PC-3 (cell line): ENCODE results near the gene TMEFF2. TPM values are rescaled to one million over a fixed set of nuclear protein-coding genes. Genes with fewer than 3 reads are reported as not detected.

Experiments
- ATAC-seq: fragments of 200-7000 bp; cut with Tn5 transposase; 2 replicates; pipeline ENCODE4 v1.9.1; 2020; ENCODE audit warnings: mild to moderate bottlenecking, moderate library complexity
- BruUV-seq: library from RNA; stranded (reverse); fragments of 400-500 nt; replicated peaks from 2 replicates; lab custom pipeline; 2021; lab: Mats Ljungman, UMichigan
- CTCF ChIA-PET: fragments of 300-600 bp; sonication (Branson Sonifier 250); formaldehyde crosslinking; loops from one replicate; lab custom pipeline; 2022; ENCODE audit warnings: antibody characterized with exemption; lab: Charles Lee
- POLR2A ChIA-PET: fragments of 300-600 bp; sonication (Branson Sonifier 250); formaldehyde crosslinking; loops from one replicate; lab custom pipeline; 2022; ENCODE audit warnings: antibody characterized with exemption; ENCODE audit not compliant: unreplicated experiment; lab: Charles Lee
- DNase-seq: peaks from one replicate; pipeline ENCODE4 v3.0.0-alpha.2; 2015
- H2AFZ ChIP-seq: fragments of 300-600 bp; sonication (generic); 2 replicates; pipeline ENCODE4 v1.6.0; 2016; ENCODE audit warnings: antibody characterized with exemption, low read length
- H3F3A ChIP-seq: fragments of 300-600 bp; sonication (generic); one replicate; pipeline ENCODE4 v1.6.0; 2017; ENCODE audit warnings: antibody characterized with exemption, low read length, control low read depth, mild to moderate bottlenecking; ENCODE audit not compliant: unreplicated experiment
- H3K27ac ChIP-seq: fragments of 300-600 bp; sonication (generic); 2 replicates; pipeline ENCODE4 v1.5.1; 2016; ENCODE audit warnings: mild to moderate bottlenecking, low read length
- H3K27me3 ChIP-seq: fragments of 300-600 bp; sonication (generic); 2 replicates; pipeline ENCODE4 v1.6.1; 2016; ENCODE audit warnings: low read length, mixed read lengths
- H3K36me3 ChIP-seq: fragments of 300-600 bp; sonication (generic); 2 replicates; pipeline ENCODE4 v1.6.1; 2016; ENCODE audit warnings: low read depth, mixed run types, low read length, mixed read lengths
- H3K4me1 ChIP-seq: fragments of 300-600 bp; sonication (generic); 2 replicates; pipeline ENCODE4 v1.5.1; 2016; ENCODE audit warnings: low read length; ENCODE audit not compliant: insufficient read depth
- H3K4me2 ChIP-seq: fragments of 300-600 bp; sonication (generic); 2 replicates; pipeline ENCODE4 v1.6.0; 2016; ENCODE audit warnings: low read length
- H3K4me3 ChIP-seq: fragments of 300-600 bp; sonication (generic); 2 replicates; pipeline ENCODE4 v1.5.1; 2016; ENCODE audit warnings: mild to moderate bottlenecking, low read length, mixed read lengths
- H3K79me2 ChIP-seq: fragments of 300-600 bp; sonication (generic); 2 replicates; pipeline ENCODE4 v1.6.1; 2017; ENCODE audit warnings: low read length, mixed read lengths
- H3K9ac ChIP-seq: fragments of 300-600 bp; sonication (generic); 2 replicates; pipeline ENCODE4 v1.6.0; 2016; ENCODE audit warnings: mild to moderate bottlenecking, low read length
- H3K9me2 ChIP-seq: fragments of 300-600 bp; sonication (generic); replicated peaks from 2 replicates; pipeline ENCODE4 v1.6.1; 2016; ENCODE audit warnings: mixed run types, low read length, mixed read lengths
- H3K9me3 ChIP-seq: fragments of 300-600 bp; sonication (generic); 2 replicates; pipeline ENCODE4 v1.6.1; 2016; ENCODE audit warnings: low read length, mixed read lengths
- H4K20me1 ChIP-seq: fragments of 300-600 bp; sonication (generic); 2 replicates; pipeline ENCODE4 v1.6.1; 2016; ENCODE audit warnings: low read length, mixed read lengths
- EZH2 ChIP-seq: fragments of 300-600 bp; sonication (generic); IDR thresholded peaks from one replicate; pipeline ENCODE4 v1.6.1; 2017; ENCODE audit warnings: antibody characterized with exemption, mild to moderate bottlenecking, low read length; ENCODE audit not compliant: unreplicated experiment
- EZH2phosphoT487 ChIP-seq: fragments of 300-600 bp; sonication (generic); IDR thresholded peaks from 2 replicates; pipeline ENCODE4 v1.6.1; 2018; ENCODE audit warnings: mild to moderate bottlenecking, antibody characterized with exemption, low read length, borderline replicate concordance
- intact Hi-C: fragments of 100-400 bp; cut with micrococcal nuclease; formaldehyde crosslinking; loops from 2 replicates; pipeline ENCODE4 v1.9.0; 2023
- total RNA-seq: library from RNA; depleted of rRNA; stranded (reverse); fragments of >200 nt; gene quantifications from 2 replicates; pipeline ENCODE4 v1.2.3, GENCODE V29; 2014
- TF ChIP-seq, protein P1 (sequence below): fragments of 300-600 bp; sonication (generic); conservative IDR thresholded peaks from 2 replicates; pipeline ENCODE4 v1.5.1; 2017; ENCODE audit warnings: antibody characterized with exemption, low read depth, mild to moderate bottlenecking, low read length

TMEFF2 gene
- total RNA-seq, 1 experiment from 2014 or later: not detected

DNA sequence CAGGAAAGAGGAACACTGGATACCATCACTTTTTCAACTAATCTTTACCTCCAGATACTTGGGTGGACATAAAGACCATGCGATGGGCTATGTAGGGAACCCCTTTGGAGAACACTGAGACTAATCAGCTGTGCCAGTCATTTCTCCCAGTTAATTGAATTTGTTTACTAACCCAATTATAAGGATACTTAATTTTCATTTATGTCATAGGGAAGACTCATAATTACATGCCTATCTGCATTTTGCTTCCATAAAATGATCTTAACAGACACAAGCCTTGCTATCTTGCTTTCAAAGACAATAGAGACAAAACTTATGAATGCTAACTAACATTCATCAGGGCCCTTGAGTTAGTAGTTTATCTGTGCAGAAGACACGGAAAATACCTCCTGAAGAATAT is 279.0 kb downstream of the TMEFF2 start:
- no peaks in the 10 kb centered on the region for H3K27me3 ChIP-seq
- intact Hi-C loops: no loop called here
- H3F3A ChIP-seq: no peaks in the 10 kb centered on the region
- no peaks in the 10 kb centered on the region for H3K9me3 ChIP-seq
- no peak overlapping the region for H3K4me2 ChIP-seq
- no peak overlapping the region for H3K9ac ChIP-seq
- no peaks in the 10 kb centered on the region for H4K20me1 ChIP-seq
- CTCF ChIA-PET: no interaction called here
- BruUV-seq: no TSS peak
- POLR2A ChIA-PET: no interaction called here
- H2AFZ ChIP-seq: no peak overlapping the region
- H3K36me3 ChIP-seq: no peaks in the 10 kb centered on the region
- DNase-seq (no peak), ATAC-seq (no peak)
- TF ChIP-seq EZH2: no peak
- TF ChIP-seq, protein P1, sequence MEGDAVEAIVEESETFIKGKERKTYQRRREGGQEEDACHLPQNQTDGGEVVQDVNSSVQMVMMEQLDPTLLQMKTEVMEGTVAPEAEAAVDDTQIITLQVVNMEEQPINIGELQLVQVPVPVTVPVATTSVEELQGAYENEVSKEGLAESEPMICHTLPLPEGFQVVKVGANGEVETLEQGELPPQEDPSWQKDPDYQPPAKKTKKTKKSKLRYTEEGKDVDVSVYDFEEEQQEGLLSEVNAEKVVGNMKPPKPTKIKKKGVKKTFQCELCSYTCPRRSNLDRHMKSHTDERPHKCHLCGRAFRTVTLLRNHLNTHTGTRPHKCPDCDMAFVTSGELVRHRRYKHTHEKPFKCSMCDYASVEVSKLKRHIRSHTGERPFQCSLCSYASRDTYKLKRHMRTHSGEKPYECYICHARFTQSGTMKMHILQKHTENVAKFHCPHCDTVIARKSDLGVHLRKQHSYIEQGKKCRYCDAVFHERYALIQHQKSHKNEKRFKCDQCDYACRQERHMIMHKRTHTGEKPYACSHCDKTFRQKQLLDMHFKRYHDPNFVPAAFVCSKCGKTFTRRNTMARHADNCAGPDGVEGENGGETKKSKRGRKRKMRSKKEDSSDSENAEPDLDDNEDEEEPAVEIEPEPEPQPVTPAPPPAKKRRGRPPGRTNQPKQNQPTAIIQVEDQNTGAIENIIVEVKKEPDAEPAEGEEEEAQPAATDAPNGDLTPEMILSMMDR: no peak
- TF ChIP-seq EZH2phosphoT487: no peak
- no peaks in the 10 kb centered on the region for H3K9me2 ChIP-seq
- H3K79me2 ChIP-seq: no peaks in the 10 kb centered on the region
- H3K4me3 ChIP-seq: no peak overlapping the region
- peaks cover 2% of the 10 kb centered on the region; the same call in 1 of the 2 replicates for H3K4me1 ChIP-seq
- H3K27ac ChIP-seq: no peak overlapping the region

DNA sequence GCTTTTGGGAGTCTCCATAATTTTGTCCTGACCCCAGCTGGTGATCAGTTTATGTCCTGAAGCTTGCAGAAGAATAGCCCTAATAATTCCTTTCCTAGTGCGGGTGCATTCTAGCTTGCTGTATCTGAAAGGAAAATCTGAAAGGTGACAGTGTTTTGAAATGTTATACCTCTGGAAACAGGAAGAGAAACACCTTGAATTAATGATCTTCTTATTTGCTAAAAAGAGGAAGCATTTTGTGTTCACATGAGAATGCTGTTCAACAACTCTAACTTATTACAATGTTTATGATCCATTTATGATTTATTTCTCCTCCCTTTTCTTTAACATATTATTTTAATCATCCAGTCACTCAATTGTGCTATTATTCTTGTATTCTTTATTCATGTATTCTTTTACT is 280.9 kb downstream of the TMEFF2 start:
- H3K27ac ChIP-seq: no peak overlapping the region
- H3K9me2 ChIP-seq: no peaks in the 10 kb centered on the region
- H4K20me1 ChIP-seq: no peaks in the 10 kb centered on the region
- ChIA-PET CTCF (interaction anchor here (0.6 kb wide), 1 partner anchor 814 kb away, joined by 3 read pairs; no protein-coding TSS in a partner anchor), POLR2A (no interaction called here)
- H2AFZ ChIP-seq: no peak overlapping the region
- ATAC-seq (no peak), DNase-seq (no peak)
- no peak for TF ChIP-seq EZH2phosphoT487
- no peak for TF ChIP-seq EZH2
- TF ChIP-seq, protein P1: no peak
- no peaks in the 10 kb centered on the region for H3F3A ChIP-seq
- H3K4me3 ChIP-seq: no peak overlapping the region
- intact Hi-C loops: no loop called here
- no TSS peak for BruUV-seq
- no peak overlapping the region for H3K9ac ChIP-seq
- no peaks in the 10 kb centered on the region for H3K36me3 ChIP-seq
- H3K4me2 ChIP-seq: no peak overlapping the region
- H3K9me3 ChIP-seq: no peaks in the 10 kb centered on the region
- no peaks in the 10 kb centered on the region for H3K79me2 ChIP-seq
- no peaks in the 10 kb centered on the region for H3K27me3 ChIP-seq
- H3K4me1 ChIP-seq: peaks cover 12% of the 10 kb centered on the region

DNA sequence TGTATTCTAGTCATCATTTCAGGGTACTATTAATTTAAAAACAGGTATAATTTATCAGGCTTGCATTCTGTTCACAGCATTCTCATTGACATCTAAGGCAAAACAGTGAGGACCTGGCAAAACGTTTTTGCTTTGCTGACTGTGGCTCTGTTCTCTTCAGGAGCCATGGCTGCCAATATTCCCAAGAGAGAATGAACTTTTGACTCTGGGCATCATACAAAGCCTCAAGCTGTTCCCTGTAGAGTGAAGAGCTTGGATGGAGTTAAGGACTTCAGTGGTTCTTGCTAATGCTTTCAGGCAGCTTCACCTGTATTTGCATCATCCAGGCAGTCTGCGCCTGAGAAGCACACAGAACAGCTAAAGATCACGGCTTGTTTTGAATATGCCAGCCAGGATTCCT is 282.0 kb downstream of the TMEFF2 start:
- Histone ChIP-seq H3F3A (no peaks in the 10 kb centered on the region), H3K4me2 (no peak overlapping the region), H3K4me1 (peaks cover 12% of the 10 kb centered on the region), H3K4me3 (no peak overlapping the region), H3K27me3 (no peaks in the 10 kb centered on the region), H2AFZ (no peak overlapping the region), H3K9me3 (no peaks in the 10 kb centered on the region), H3K9ac (no peak overlapping the region), H4K20me1 (no peaks in the 10 kb centered on the region), H3K36me3 (no peaks in the 10 kb centered on the region), H3K79me2 (no peaks in the 10 kb centered on the region), H3K27ac (no peak overlapping the region), H3K9me2 (no peaks in the 10 kb centered on the region)
- DNase-seq (no peak), ATAC-seq (no peak)
- ChIA-PET POLR2A (no interaction called here), CTCF (no interaction called here)
- intact Hi-C loops: no loop called here
- TF ChIP-seq, protein P1: no peak
- no peak for TF ChIP-seq EZH2phosphoT487
- no peak for TF ChIP-seq EZH2
- no TSS peak for BruUV-seq
